Spleen (tissue), 11 donors: ENCODE results near the gene HDAC4. TPM values are rescaled to one million over a fixed set of nuclear protein-coding genes. Genes with fewer than 3 reads are reported as not detected.
A peak's percentile ranks its signal among the peaks of the same experiment; 100 is the strongest.

Experiments
- DNase-seq: peaks from one replicate; pipeline ENCODE4 v3.0.0-alpha.2; 2020
- H3K27ac ChIP-seq, 8 donors: fragments of 200-600 bp; sonication (generic) in 7 of 8; 1 replicate in 4 of 8; 2 replicates in 4 of 8; pipeline versions ENCODE4 v1.5.0 to v1.8.0; 2016 to 2021; ENCODE audit warnings: inconsistent platforms in 4 of 8, mild to moderate bottlenecking in 4 of 8, moderate library complexity in 1 of 8
- H3K27me3 ChIP-seq, 7 donors: fragments of 200-600 bp; sonication (generic) in 6 of 7; replicated peaks in 1 of 7; 1 replicate in 4 of 7; 2 replicates in 3 of 7; pipeline versions ENCODE4 v1.5.0 to v1.8.0; 2016 to 2021; ENCODE audit warnings: inconsistent platforms in 3 of 7, mild to moderate bottlenecking in 1 of 7
- H3K36me3 ChIP-seq, 6 donors: fragments of 200-600 bp; sonication (generic) in 5 of 6; 1 replicate in 4 of 6; 2 replicates in 2 of 6; pipeline versions ENCODE4 v1.5.0 to v1.8.0; 2016 to 2021; ENCODE audit warnings: inconsistent platforms in 2 of 6
- H3K4me1 ChIP-seq, 6 donors: fragments of 200-600 bp; sonication (generic) in 5 of 6; 1 replicate in 3 of 6; 2 replicates in 3 of 6; pipeline versions ENCODE4 v1.5.0 to v1.8.0; 2016 to 2021; ENCODE audit warnings: inconsistent platforms in 3 of 6
- H3K4me3 ChIP-seq, 8 donors: fragments of 200-600 bp; sonication (generic) in 7 of 8; 1 replicate in 4 of 8; 2 replicates in 4 of 8; pipeline versions ENCODE4 v1.5.0 to v1.8.0; 2016 to 2021; ENCODE audit warnings: inconsistent platforms in 4 of 8, mild to moderate bottlenecking in 4 of 8, moderate library complexity in 2 of 8
- H3K9me3 ChIP-seq, 8 donors: fragments of 200-600 bp; sonication (generic) in 7 of 8; 1 replicate in 4 of 8; 2 replicates in 4 of 8; pipeline versions ENCODE4 v1.5.0 to v1.8.0; 2016 to 2021; ENCODE audit warnings: inconsistent platforms in 4 of 8
- POLR2A ChIP-seq, 3 donors: fragments of 450-650 bp; IDR thresholded peaks; one replicate each; pipeline ENCODE4 v1.5.1; 2017; ENCODE audit warnings: antibody characterized with exemption in 3 of 3, mild to moderate bottlenecking in 1 of 3
- POLR2AphosphoS5 ChIP-seq, 3 donors: sonication (generic); formaldehyde crosslinking; IDR thresholded peaks; one replicate each; pipeline ENCODE4 v1.5.1; 2017; ENCODE audit warnings: antibody characterized with exemption in 3 of 3
- WGBS, 5 donors: extraction: QIAGEN DNeasy Blood & Tissue Kit in 3 of 5; methylation state at CpG; one replicate each; pipeline versions ENCODE4 v1.1.5 to v1.1.7; 2013 to 2018; 5-methylcytosine and 5-hydroxymethylcytosine counted together
- intact Hi-C: fragments of 100-400 bp; cut with DNase I; formaldehyde crosslinking; loops from one replicate; pipeline ENCODE4 v1.15.0; 2023; ENCODE audit warnings: low total_unique reads
- polyA plus RNA-seq, 3 donors: library from polyadenylated mRNA; stranded (reverse); fragments of 200-250 nt; gene quantifications; one replicate each; pipeline ENCODE4 v1.2.1, GENCODE V29; 2013
- total RNA-seq, 7 donors: library from RNA; depleted of rRNA in 3 of 7; stranded (reverse); fragments of >200 nt in 3 of 7; fragmentation: NEBNext Ultra II Directional in 4 of 7; extraction: Animal tissue kit (Norgen Biotek cat#: 25700) in 4 of 7; gene quantifications; one replicate each; pipeline versions ENCODE4 v1.1.0 to v1.2.1, GENCODE V29; 2016 to 2021
- TF ChIP-seq, protein P1 (sequence below), 11 experiments: fragments of 200-600 bp in 7 of 11; fragments of 450-650 bp in 4 of 11; sonication (generic) in 4 of 11; IDR thresholded peaks in 8 of 11; conservative IDR thresholded peaks in 3 of 11; 1 replicate in 7 of 11; 2 replicates in 4 of 11; pipeline versions ENCODE4 v1.4.0 to v1.8.0; 2016 to 2021; ENCODE audit warnings: antibody characterized with exemption in 11 of 11, inconsistent platforms in 4 of 11, mild to moderate bottlenecking in 1 of 11
- donor health status: healthy with polysubstance abuse.
- donor health status: DM: no; HTN: no; CAD: no; lungs with moderate emphysema.
- donor health status: DM: no; HTN: no; CAD: no.
- donor health status: Bipolar disorder and iron deficiency.
- donor health status: healthy.
- donor health status: DM: no; HTN: no; CAD: no.
- donor health status: DM: yes; HTN: yes; CAD: no.

Gene HDAC4
- total and polyA plus RNA-seq, 10 donors, result 3.2 to 122 (median 69.5) TPM

- intact Hi-C loops, result no loop called here
- Histone ChIP-seq H3K27ac (peak overlapping the region in 1 of 8 donors; percentile 13), H3K27me3 (no peaks in the 10 kb centered on the region), H3K4me3 (no peak overlapping the region), H3K9me3 (no peaks in the 10 kb centered on the region), H3K36me3 (peaks cover 0 to 12% (median 0%) of the 10 kb centered on the region in 6 donors), H3K4me1 (peaks cover 3 to 85% (median 45%) of the 10 kb centered on the region in 6 donors)
- WGBS, 5 donors, result 81 to 93% (median 88%) methylated on average over 24 to 33 of the region's 33 CpGs
- TF ChIP-seq POLR2AphosphoS5 (IDR thresholded peaks at IDR 0.05) (peak in 1 of 3 donors; percentile 24), POLR2A (IDR thresholded peaks at IDR 0.05) (no peak)
- TF ChIP-seq, protein P1, sequence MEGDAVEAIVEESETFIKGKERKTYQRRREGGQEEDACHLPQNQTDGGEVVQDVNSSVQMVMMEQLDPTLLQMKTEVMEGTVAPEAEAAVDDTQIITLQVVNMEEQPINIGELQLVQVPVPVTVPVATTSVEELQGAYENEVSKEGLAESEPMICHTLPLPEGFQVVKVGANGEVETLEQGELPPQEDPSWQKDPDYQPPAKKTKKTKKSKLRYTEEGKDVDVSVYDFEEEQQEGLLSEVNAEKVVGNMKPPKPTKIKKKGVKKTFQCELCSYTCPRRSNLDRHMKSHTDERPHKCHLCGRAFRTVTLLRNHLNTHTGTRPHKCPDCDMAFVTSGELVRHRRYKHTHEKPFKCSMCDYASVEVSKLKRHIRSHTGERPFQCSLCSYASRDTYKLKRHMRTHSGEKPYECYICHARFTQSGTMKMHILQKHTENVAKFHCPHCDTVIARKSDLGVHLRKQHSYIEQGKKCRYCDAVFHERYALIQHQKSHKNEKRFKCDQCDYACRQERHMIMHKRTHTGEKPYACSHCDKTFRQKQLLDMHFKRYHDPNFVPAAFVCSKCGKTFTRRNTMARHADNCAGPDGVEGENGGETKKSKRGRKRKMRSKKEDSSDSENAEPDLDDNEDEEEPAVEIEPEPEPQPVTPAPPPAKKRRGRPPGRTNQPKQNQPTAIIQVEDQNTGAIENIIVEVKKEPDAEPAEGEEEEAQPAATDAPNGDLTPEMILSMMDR (IDR thresholded peaks at IDR 0.05 in 8 of 11, conservative IDR thresholded peaks at IDR 0.05 in 3 of 11), result no peak
- peak; percentile 77 for DNase-seq
These were observed 87.8 kb downstream of the HDAC4 start for GRCh38 chr2:239312741-239313667.

DNA sequence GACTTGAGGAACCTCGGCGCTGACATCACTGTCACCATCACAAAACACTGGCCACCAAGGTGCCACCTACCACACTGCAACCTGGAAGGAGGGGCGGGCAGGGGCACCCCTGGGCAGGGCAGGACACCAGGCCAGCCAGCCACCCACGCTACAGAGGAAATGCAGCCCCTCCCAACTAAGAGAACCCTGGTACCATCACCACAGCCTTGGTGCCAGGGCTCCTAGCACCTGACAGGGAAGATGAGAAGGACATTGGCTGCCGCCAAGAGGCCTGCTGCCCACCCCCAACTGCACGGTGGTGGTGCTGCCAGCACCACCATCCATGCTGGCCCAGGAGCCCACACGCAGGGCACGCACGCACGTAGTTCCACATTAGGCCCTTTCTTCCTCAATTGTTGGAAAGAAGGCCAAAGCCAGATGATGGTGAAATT, 88.7 kb downstream of the HDAC4 start:
- H3K4me3 ChIP-seq, result no peak overlapping the region
- intact Hi-C loops, result no loop called here
- 74 to 91% (median 88%) methylated on average over 9 to 10 of the region's 10 CpGs for WGBS, 5 donors
- H3K9me3 ChIP-seq, result no peaks in the 10 kb centered on the region
- H3K27me3 ChIP-seq, result no peaks in the 10 kb centered on the region
- H3K36me3 ChIP-seq, result peaks cover 0 to 12% (median 0%) of the 10 kb centered on the region in 6 donors
- peaks cover 3 to 85% (median 43%) of the 10 kb centered on the region in 6 donors for H3K4me1 ChIP-seq
- peak; percentile 60 for DNase-seq
- H3K27ac ChIP-seq, result peak overlapping the region in 3 of 8 donors; percentile 8 to 50 (median 33)
- TF ChIP-seq, protein P1 (IDR thresholded peaks at IDR 0.05 in 8 of 11, conservative IDR thresholded peaks at IDR 0.05 in 3 of 11), result no peak
- TF ChIP-seq POLR2A (IDR thresholded peaks at IDR 0.05) (no peak), POLR2AphosphoS5 (IDR thresholded peaks at IDR 0.05) (no peak)

GRCh38 chr2:239311132-239312040, 89.4 kb downstream of the HDAC4 start:
- H3K9me3 ChIP-seq, result no peaks in the 10 kb centered on the region
- no peak overlapping the region for H3K4me3 ChIP-seq
- peaks cover 0 to 16% (median 0%) of the 10 kb centered on the region in 6 donors for H3K36me3 ChIP-seq
- no peaks in the 10 kb centered on the region for H3K27me3 ChIP-seq
- peak overlapping the region in 4 of 8 donors; percentile 8 to 50 (median 30) for H3K27ac ChIP-seq
- intact Hi-C loops, result no loop called here
- 69 to 79% (median 75%) methylated on average over 25 to 28 of the region's 28 CpGs for WGBS, 5 donors
- TF ChIP-seq POLR2A (IDR thresholded peaks at IDR 0.05), result no peak
- no peak for TF ChIP-seq POLR2AphosphoS5 (IDR thresholded peaks at IDR 0.05)
- TF ChIP-seq, protein P1 (IDR thresholded peaks at IDR 0.05 in 8 of 11, conservative IDR thresholded peaks at IDR 0.05 in 3 of 11), result no peak
- H3K4me1 ChIP-seq, result peaks cover 3 to 85% (median 40%) of the 10 kb centered on the region in 6 donors
- peak; percentile 58 for DNase-seq
